AG04450 (cell line): Measurements from ENCODE around the gene SPATC1L. TPM values are rescaled to one million over a fixed set of nuclear protein-coding genes. Genes with fewer than 3 reads are reported as not detected.

Experiments used
- CTCF ChIA-PET: fragments of 300-600, 350-600 bp; formaldehyde crosslinking; extraction: SDS; loops from one replicate; lab custom pipeline; 2022; ENCODE audit warnings: antibody characterized with exemption, inconsistent platforms; lab: Charles Lee
- POLR2A ChIA-PET: fragments of 350-600 bp; formaldehyde crosslinking; extraction: SDS; loops from one replicate; lab custom pipeline; 2021; ENCODE audit warnings: antibody characterized with exemption, inconsistent platforms; lab: Yijun Ruan, JAX
- DNase-seq: peaks from one replicate; pipeline ENCODE4 v3.0.0-alpha.2; 2011; ENCODE audit warnings: low read depth, low spot score
- H3K27ac ChIP-seq: one replicate; pipeline ENCODE4 v1.5.1; 2012; ENCODE audit warnings: low read depth, low read length, control low read depth
- H3K27me3 ChIP-seq: one replicate; pipeline ENCODE4 v1.6.0; 2012; ENCODE audit warnings: low read length; ENCODE audit not compliant: control insufficient read depth, insufficient read depth
- H3K4me3 ChIP-seq: 2 replicates; pipeline ENCODE4 v1.5.1; 2011; ENCODE audit warnings: mild to moderate bottlenecking, low read depth, low read length, control low read depth
- H3K9me3 ChIP-seq: 2 replicates; pipeline ENCODE4 v1.5.1; 2012; ENCODE audit warnings: low read length; ENCODE audit not compliant: control insufficient read depth, insufficient read depth
- CTCF ChIP-seq: IDR thresholded peaks from 2 replicates; pipeline ENCODE4 v1.5.1; 2011; ENCODE audit warnings: low read depth, low read length, control low read depth, inconsistent platforms
- polyA plus RNA-seq: library from polyadenylated mRNA; depleted of rRNA; stranded (reverse); fragments of >200 nt; gene quantifications from 2 replicates; pipeline ENCODE4 v1.2.3, GENCODE V29; 2011

SPATC1L gene
- polyA plus RNA-seq, 1 experiment, result 1.6 TPM

- ChIA-PET POLR2A (no interaction called here), CTCF (interaction anchor here (1.1 kb wide), 1 partner anchor 16 kb away, joined by 3 read pairs; no protein-coding TSS in a partner anchor)
- no peak for TF ChIP-seq CTCF
- Histone ChIP-seq H3K27ac (no peak overlapping the region), H3K4me3 (no peak overlapping the region), H3K27me3 (peaks cover 18% of the 10 kb centered on the region), H3K9me3 (peaks cover 6% of the 10 kb centered on the region; the same call in 1 of the 2 replicates)
- DNase-seq, result no peak
These were observed 24.9 kb downstream of the SPATC1L start for GRCh38 chr21:46159390-46159789.

GRCh38 chr21:46158666-46159300 is 25.5 kb downstream of the SPATC1L start:
- H3K27ac ChIP-seq, result no peak overlapping the region
- DNase-seq, result no peak
- H3K4me3 ChIP-seq, result no peak overlapping the region
- peaks cover 6% of the 10 kb centered on the region; the same call in 1 of the 2 replicates for H3K9me3 ChIP-seq
- TF ChIP-seq CTCF, result no peak
- POLR2A ChIA-PET, result no interaction called here
- CTCF ChIA-PET, result interaction anchor here (1.1 kb wide), 1 partner anchor 16 kb away, joined by 3 read pairs; no protein-coding TSS in a partner anchor
- peaks cover 18% of the 10 kb centered on the region for H3K27me3 ChIP-seq

GRCh38 chr21:46157987-46158451 is 26.2 kb downstream of the SPATC1L start:
- Histone ChIP-seq H3K9me3 (peaks cover 6% of the 10 kb centered on the region; the same call in 1 of the 2 replicates), H3K27ac (no peak overlapping the region), H3K27me3 (peaks cover 18% of the 10 kb centered on the region), H3K4me3 (no peak overlapping the region)
- TF ChIP-seq CTCF, result no peak
- POLR2A ChIA-PET, result no interaction called here
- CTCF ChIA-PET, result interaction anchor here (1.1 kb wide), 1 partner anchor 15 kb away, joined by 3 read pairs; no protein-coding TSS in a partner anchor
- no peak for DNase-seq

GRCh38 chr21:46157396-46157986 is 26.8 kb downstream of the SPATC1L start:
- CTCF ChIA-PET, result no interaction called here
- no peak for DNase-seq
- peaks cover 6% of the 10 kb centered on the region; the same call in 1 of the 2 replicates for H3K9me3 ChIP-seq

More at GRCh38 chr21:46157396-46157986, 26.8 kb downstream of the SPATC1L start:
- no peak overlapping the region for H3K27ac ChIP-seq
- TF ChIP-seq CTCF, result no peak
- H3K4me3 ChIP-seq, result no peak overlapping the region
- peaks cover 13% of the 10 kb centered on the region for H3K27me3 ChIP-seq
- POLR2A ChIA-PET, result no interaction called here
